Measurements from ENCODE around the gene SMIM24.

The SMIM24 gene

GRCh38 chr19:3481241-3482090, 1.1 kb upstream of the SMIM24 start:
- peaks cover 33% of the 10 kb centered on the region for H3K79me2 ChIP-seq (ENCODE audit: insufficient read depth, low read length)
- peak overlapping the region; percentile 94 for H3K4me2 ChIP-seq (ENCODE audit: low read depth, low read length, poor library complexity, severe bottlenecking)
- no peaks in the 10 kb centered on the region for H3K27me3 ChIP-seq (ENCODE audit: insufficient read depth, low read length, poor library complexity, severe bottlenecking)
- H3K4me3 ChIP-seq (ENCODE audit: low read length, poor library complexity, severe bottlenecking), result no peak overlapping the region
- no peaks in the 10 kb centered on the region for H3F3A ChIP-seq (ENCODE audit: low read depth)
- peaks cover 8% of the 10 kb centered on the region; the same call in 1 of the 2 replicates for H3K9me2 ChIP-seq (replicated peaks; ENCODE audit: low read depth, low read length)
- H3K9me3 ChIP-seq (ENCODE audit: insufficient read depth, low read depth, low read length), result no peaks in the 10 kb centered on the region
- no peak for TF ChIP-seq CTCF (conservative IDR thresholded peaks at IDR 0.05; ENCODE audit: low read length)
- no peak for TF ChIP-seq EZH2phosphoT487 (IDR thresholded peaks at IDR 0.05; ENCODE audit: borderline replicate concordance)
- H3K9ac ChIP-seq (ENCODE audit: low read depth, low read length, poor library complexity, severe bottlenecking), result peak overlapping the region; percentile 35
- no peaks in the 10 kb centered on the region; the same call in 1 of the 2 replicates for H3K36me3 ChIP-seq (ENCODE audit: insufficient read depth, low read length)
- peaks cover 38% of the 10 kb centered on the region for H3K4me1 ChIP-seq (ENCODE audit: insufficient read depth, low read length, poor library complexity, severe bottlenecking)
- no peaks in the 10 kb centered on the region for H4K20me1 ChIP-seq (ENCODE audit: insufficient read depth, low read length, poor library complexity, severe bottlenecking)
- H2AFZ ChIP-seq (ENCODE audit: low read length), result no peak overlapping the region

DNA sequence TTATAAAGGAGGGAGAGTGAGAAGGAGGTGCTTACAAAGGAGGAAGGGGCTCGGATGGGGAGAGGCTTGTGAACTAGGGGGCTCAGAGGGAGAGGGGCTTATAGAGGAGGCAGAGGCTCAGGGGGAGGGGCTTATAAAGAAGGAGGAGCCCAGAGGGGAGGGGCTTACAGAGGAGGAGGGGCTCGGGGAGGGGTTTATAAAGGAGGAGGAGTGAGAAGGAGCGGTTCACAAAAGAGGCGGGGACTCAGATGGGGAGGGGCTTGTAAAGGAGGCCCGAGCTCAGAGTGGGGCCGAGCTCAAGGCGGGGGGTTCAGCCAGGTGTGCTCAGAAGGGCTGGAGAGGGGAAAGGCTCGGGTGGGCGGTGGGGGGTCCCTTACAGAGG, 500 bp downstream of the SMIM24 start:
- TF ChIP-seq EZH2phosphoT487 (IDR thresholded peaks at IDR 0.05; ENCODE audit: borderline replicate concordance) (no peak), CTCF (conservative IDR thresholded peaks at IDR 0.05; ENCODE audit: low read length) (no peak)
- peaks cover 8% of the 10 kb centered on the region; the same call in 1 of the 2 replicates for H3K9me2 ChIP-seq (replicated peaks; ENCODE audit: low read depth, low read length)
- peak overlapping the region; percentile 91 for H3K4me3 ChIP-seq (ENCODE audit: low read length, poor library complexity, severe bottlenecking)
- H3F3A ChIP-seq (ENCODE audit: low read depth), result no peaks in the 10 kb centered on the region
- no peaks in the 10 kb centered on the region for H3K27me3 ChIP-seq (ENCODE audit: insufficient read depth, low read length, poor library complexity, severe bottlenecking)
- peak overlapping the region; percentile 94 for H3K4me2 ChIP-seq (ENCODE audit: low read depth, low read length, poor library complexity, severe bottlenecking)
- no peaks in the 10 kb centered on the region for H4K20me1 ChIP-seq (ENCODE audit: insufficient read depth, low read length, poor library complexity, severe bottlenecking)
- peaks cover 49% of the 10 kb centered on the region for H3K79me2 ChIP-seq (ENCODE audit: insufficient read depth, low read length)
- peaks cover 3% of the 10 kb centered on the region; the same call in 1 of the 2 replicates for H3K36me3 ChIP-seq (ENCODE audit: insufficient read depth, low read length)
- no peaks in the 10 kb centered on the region for H3K9me3 ChIP-seq (ENCODE audit: insufficient read depth, low read depth, low read length)
- peak overlapping the region; percentile 35 for H3K9ac ChIP-seq (ENCODE audit: low read depth, low read length, poor library complexity, severe bottlenecking)
- H2AFZ ChIP-seq (ENCODE audit: low read length), result no peak overlapping the region
- peaks cover 53% of the 10 kb centered on the region for H3K4me1 ChIP-seq (ENCODE audit: insufficient read depth, low read length, poor library complexity, severe bottlenecking)

GRCh38 chr19:3479177-3479833, 1.0 kb downstream of the SMIM24 start:
- no peaks in the 10 kb centered on the region for H3K9me3 ChIP-seq (ENCODE audit: insufficient read depth, low read depth, low read length)
- H3K27me3 ChIP-seq (ENCODE audit: insufficient read depth, low read length, poor library complexity, severe bottlenecking), result no peaks in the 10 kb centered on the region
- peak overlapping the region; percentile 98 for H3K9ac ChIP-seq (ENCODE audit: low read depth, low read length, poor library complexity, severe bottlenecking)
- H3K4me2 ChIP-seq (ENCODE audit: low read depth, low read length, poor library complexity, severe bottlenecking), result peak overlapping the region; percentile 94
- peaks cover 8% of the 10 kb centered on the region; the same call in 1 of the 2 replicates for H3K9me2 ChIP-seq (replicated peaks; ENCODE audit: low read depth, low read length)
- H3K36me3 ChIP-seq (ENCODE audit: insufficient read depth, low read length), result peaks cover 8% of the 10 kb centered on the region; the same call in 1 of the 2 replicates
- peaks cover 54% of the 10 kb centered on the region for H3K79me2 ChIP-seq (ENCODE audit: insufficient read depth, low read length)
- no peaks in the 10 kb centered on the region for H3F3A ChIP-seq (ENCODE audit: low read depth)
- H3K4me1 ChIP-seq (ENCODE audit: insufficient read depth, low read length, poor library complexity, severe bottlenecking), result peaks cover 54% of the 10 kb centered on the region
- no peak for TF ChIP-seq EZH2phosphoT487 (IDR thresholded peaks at IDR 0.05; ENCODE audit: borderline replicate concordance)
- no peak for TF ChIP-seq CTCF (conservative IDR thresholded peaks at IDR 0.05; ENCODE audit: low read length)
- H3K4me3 ChIP-seq (ENCODE audit: low read length, poor library complexity, severe bottlenecking), result peak overlapping the region; percentile 91
- H4K20me1 ChIP-seq (ENCODE audit: insufficient read depth, low read length, poor library complexity, severe bottlenecking), result peaks cover 2% of the 10 kb centered on the region
- peak overlapping the region; percentile 59; the same call in 1 of the 2 replicates for H2AFZ ChIP-seq (ENCODE audit: low read length)
